IMR-90 (cell line): Measurements from ENCODE around the gene EVA1C. TPM values are rescaled to one million over a fixed set of nuclear protein-coding genes. Genes with fewer than 3 reads are reported as not detected.

ENCODE experiments used
- CHD1 ChIP-seq: IDR thresholded peaks from 2 replicates; pipeline ENCODE4 v1.6.1; 2012; ENCODE audit warnings: low read depth, low read length, improper control_type of control experiment
- CTCF ChIP-seq: conservative IDR thresholded peaks from 2 replicates; pipeline ENCODE4 v1.5.1; 2012; ENCODE audit warnings: mild to moderate bottlenecking, low read depth, low read length, improper control_type of control experiment
- polyA plus RNA-seq, 3 experiments: library from polyadenylated mRNA; depleted of rRNA; stranded (reverse); fragments of >200 nt; gene quantifications; 2 replicates each; pipeline ENCODE4 v1.2.3, GENCODE V29; 2012; ENCODE audit warnings: low replicate concordance in 1 of 3
- total RNA-seq: library from RNA; depleted of rRNA; stranded (reverse); fragments of >200 nt; gene quantifications from 2 replicates; pipeline ENCODE4 v1.2.3, GENCODE V29; 2012

EVA1C gene
- total and polyA plus RNA-seq, 2 of the 4 experiments (the other 2 are of a cell fraction) = 0.72 to 1.1 TPM

GRCh38 chr21:32392299-32392879, 20.1 kb upstream of the EVA1C start (continued):
- TF ChIP-seq CTCF (no peak), CHD1 (no peak)
